HG03558 (cell line): Measurements from ENCODE around the gene ERCC6.

Experiments
- ATAC-seq: cut with Tn5 transposase; IDR thresholded peaks from one replicate; pipeline ENCODE4 v1.9.1; 2021; ENCODE audit warnings: moderate number of reproducible peaks; ENCODE audit not compliant: unreplicated experiment; ENCODE audit errors: extremely low read depth

Gene ERCC6

DNA sequence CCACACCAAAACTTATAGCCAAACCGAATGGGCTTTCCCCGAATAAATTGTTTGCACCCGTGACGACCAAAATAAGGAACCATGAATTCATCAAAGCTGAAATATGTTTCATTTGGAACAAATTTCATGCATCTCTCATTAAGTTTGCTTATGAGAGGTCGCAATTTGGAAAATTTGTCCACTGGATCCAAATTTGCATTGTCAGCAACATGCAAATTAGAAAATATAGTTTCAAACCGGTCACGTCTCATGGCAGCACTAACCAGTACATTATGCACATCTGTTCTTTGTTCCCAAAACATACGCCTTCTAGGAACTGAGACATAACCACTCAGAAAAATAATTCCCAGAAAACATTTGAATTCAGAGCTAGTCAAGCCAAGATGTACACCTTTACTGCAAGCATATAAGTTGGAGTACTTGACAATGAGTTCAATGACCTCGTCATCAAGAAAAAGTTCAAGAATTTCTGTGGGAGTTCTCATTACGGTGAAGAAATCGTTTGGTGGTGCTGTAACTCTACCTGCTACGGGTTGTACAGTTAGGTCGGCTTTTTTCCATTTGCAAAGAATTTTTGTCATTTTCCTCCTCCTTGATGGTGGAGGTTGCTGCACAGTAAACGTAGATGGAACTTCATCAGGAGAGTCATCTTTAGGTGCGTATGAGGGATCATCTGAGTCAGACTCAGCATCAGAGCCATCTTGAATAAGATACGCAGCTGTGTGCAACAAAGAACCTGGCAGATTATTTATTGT is 22.5 kb downstream of the ERCC6 start:
- no peak for ATAC-seq

DNA sequence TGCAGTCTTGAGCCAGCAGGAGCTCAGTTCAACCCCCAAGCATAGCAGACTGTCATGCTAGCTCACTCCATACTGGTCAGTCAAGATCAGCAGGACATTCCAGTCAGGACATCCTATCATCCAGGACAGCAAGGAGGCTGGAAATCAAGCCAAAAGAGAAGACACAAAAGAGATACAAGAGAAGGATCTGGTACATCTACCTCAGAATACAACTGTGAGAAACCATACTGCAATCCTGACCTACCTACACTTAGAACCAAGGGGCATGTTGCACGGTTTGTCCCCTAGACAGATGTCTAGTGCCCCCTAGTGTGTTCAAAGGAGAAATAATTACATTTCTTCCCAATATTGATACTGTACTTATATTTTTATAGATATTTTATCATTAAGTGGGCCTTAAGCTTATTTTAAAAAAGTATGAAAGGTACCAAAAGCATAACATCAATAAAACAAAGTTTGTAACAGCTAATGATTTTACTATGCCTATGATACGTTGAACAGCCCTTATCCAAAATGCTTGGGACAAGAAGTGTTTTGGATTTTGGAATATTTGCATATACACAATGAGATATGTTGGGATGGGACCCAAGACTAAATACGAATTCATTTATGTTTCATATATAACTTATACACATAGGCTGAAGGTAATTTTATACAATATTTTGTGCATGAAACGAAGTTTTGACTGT is 26.7 kb downstream of the ERCC6 start:
- ATAC-seq: no peak

DNA sequence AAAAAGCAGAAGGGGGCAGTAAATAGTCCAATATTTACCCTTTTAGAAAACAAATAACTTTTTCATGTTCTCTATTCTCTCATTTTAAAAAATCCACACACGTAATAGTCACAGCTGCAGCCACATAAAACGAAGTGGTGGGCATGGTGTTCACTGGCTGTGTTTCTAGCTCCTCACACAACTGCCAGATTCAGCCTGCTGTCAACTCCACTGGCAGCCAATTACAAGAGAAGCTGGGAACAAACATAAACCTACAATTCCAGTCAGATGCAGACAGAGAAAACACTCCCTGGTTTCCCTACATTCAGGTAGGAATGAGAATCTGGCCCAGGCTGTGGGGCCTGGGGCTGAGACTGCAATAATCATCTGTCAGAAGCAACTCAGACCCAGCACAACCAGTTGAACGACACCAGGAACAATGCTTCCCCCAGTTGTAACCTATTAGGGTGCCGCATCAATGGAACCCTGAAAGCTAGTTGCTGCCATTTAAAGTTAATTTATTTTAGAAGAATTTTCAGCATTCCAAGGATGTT is 29.1 kb downstream of the ERCC6 start:
- no peak for ATAC-seq

DNA sequence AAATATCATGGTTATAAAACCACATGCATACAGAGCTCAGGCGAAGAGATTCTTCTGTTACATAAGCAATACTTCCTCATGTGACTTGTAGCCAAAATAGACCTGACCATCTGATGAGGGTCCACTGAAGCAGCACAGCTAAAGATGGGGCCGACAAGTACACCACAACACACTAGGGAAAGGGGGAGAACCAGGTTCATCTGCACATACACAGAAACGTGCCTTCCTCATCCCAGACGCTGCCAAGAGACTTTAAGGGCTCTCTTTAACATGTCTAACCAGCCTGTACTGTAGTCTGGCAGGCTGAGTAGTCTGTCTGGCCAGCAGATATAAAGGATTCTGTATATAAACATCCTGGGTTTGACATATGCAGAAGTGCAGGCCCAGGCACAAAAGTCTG is 30.3 kb downstream of the ERCC6 start:
- no peak for ATAC-seq

DNA sequence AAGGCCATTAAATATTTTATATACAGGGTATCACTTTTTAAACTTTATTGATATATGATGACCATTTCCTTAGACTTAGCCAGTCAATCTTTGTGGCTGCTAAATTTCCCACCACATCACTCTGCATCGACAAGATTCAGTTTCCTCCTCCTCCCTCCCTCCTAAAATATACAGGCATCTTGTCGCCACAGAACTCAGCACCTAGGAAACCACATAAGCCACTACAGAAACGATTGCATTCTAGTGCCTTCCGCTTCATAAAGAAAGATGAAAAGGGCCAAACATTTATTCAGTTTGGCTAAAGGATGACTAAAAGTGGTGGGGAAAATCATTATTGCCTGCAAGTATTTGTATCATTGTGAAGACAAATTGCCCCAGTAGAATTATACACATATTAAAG is 30.7 kb downstream of the ERCC6 start:
- ATAC-seq: no peak

DNA sequence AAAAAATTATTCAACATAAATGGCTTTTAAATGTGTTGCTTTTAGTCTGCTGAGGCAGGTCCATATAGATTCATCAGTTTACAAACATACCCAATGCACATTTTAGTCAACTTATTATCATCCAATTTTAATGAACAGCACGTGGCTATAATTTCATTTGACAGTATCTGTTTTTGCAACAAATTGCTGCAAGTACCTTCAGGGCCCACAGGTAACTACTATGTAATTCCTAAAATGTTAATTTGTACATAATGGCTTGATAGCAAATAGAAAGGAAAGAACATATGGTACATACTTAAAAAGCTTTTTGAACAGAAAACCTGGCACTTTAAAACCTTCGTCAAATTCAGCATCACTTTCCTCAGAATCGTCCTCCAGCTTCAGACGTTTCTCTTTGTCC is 33.3 kb downstream of the ERCC6 start:
- ATAC-seq: no peak

DNA sequence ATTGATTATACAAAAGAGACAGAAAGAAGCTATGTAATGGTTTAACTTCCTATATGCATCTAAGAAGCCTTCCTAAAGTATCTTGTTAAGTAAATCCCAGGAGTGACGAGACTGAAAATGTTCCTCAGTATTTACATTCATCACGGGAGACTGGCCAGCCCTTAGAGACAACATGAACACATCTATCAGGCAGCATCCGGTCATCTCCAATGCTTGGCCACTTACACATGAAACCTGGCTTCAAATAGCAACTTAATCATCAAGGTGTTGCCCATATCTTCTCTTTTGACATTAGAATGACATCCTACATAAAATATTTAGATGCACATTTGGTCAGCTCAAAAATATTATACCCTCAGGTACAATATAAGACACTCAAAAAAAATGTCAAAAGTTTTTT is 33.8 kb downstream of the ERCC6 start:
- ATAC-seq: no peak

DNA sequence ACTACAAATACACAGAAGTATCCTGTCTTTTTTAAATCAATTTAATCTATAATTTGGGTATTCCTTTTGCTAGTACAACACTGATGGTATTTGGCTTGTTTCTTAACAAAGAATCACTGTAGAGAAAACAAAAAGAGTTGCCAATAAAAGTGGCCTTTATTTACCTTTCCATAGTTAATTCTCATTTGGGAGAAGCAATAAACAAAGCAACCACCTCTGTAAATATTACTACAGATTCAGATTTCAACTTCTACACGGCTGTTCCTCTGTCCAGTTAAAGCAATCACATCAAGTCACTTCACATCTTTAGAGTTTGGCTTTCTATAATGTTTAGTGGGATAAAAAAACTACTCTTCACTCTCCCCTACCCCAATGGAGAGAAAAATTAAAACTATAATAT is 34.4 kb downstream of the ERCC6 start:
- ATAC-seq: no peak

DNA sequence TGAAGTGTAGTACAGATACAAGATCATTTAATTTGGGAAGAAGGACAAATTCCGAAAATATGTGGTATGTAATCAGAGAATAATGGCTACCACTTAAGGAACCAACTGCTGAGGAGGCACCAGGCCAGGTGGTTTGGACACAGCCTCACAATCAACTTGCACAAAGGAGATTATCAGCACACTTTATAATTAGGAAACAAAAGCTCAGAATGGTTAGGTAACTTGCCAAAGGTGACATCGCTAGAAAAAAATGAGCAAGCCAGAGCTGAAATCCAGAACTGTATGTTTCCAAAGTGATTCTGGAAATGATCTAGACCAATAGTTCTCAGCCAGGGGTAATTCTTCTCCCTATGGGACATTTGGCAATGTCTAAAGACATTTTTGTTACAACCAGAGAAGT is 36.6 kb downstream of the ERCC6 start:
- no peak for ATAC-seq

DNA sequence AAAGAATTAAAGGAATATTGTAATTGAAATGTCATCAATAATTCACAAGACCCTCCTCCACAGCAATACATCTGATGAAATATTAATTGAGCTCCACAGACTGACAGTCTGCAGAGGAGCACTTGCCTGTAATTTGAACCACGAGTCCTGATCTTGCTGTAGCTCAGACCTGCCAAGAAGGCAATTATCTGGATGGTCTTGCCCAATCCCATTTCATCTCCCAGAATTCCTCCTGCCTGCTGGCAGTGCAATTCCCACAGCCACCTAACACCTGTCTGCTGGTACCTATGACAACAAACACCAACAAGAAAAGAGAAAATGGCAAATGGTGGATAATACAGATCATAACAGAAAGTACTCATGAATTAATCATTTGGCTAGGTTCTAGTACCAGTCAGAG is 38.5 kb downstream of the ERCC6 start:
- ATAC-seq: no peak

DNA sequence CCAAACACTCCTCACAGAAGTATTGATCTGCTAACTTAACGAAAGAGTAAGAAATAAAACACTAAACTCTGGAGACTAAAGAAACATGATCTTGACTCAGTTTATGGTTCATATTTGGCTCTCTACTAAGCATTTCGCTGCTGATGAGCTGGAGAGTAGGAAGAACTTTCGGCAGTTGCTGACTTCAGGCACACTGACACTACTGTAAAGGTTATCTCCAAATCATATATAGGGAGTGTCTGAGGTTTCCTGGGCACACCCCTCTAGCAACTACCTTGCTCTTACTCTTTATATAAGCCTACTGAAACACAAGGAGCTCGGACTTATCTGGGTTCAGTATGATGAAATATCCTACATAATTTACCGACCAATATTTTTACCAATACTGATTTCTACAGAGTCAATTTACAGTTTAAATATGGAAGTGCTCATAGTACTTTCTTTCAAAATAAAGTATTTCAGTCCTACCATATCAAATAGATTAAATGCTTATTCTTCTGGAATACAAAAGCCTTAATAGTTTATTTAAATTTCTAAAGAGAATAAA is 39.5 kb downstream of the ERCC6 start:
- no peak for ATAC-seq

DNA sequence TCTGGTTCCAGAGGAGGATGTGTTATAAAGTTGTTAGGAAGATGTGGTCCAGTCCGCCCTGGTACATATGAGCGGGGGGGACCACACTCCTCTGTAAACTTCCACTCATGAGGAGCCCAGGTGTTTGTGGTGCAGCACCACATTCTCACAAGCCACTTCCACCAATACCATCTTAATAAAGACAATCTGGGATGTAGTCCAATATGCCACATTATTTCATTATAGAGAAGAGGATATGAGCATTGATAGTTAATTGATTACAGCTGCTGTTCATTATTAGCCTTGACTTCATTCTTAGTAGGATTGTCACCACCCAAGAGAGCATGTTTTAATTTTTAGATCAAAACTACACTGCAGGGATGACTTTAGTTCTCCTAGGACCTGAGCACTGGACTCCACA is 40.5 kb downstream of the ERCC6 start:
- ATAC-seq: no peak

DNA sequence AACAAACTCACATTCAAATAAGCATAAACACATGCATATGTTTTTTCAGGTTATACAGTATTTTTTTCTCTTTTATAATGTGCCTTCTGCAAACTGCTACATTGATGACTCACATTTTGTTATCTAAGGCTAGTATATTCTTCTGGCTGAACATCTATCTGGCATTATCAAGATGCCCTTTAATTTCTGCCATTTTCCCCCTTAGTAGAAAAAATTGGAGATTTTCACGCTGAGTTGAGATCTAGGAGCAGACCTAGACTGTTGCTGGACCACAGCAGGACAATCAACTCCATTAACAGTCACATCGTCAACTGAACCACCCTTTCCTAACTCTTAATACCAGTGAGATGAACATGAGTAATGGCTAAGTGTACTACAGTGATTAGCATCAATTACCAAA is 41.6 kb downstream of the ERCC6 start:
- ATAC-seq: no peak

DNA sequence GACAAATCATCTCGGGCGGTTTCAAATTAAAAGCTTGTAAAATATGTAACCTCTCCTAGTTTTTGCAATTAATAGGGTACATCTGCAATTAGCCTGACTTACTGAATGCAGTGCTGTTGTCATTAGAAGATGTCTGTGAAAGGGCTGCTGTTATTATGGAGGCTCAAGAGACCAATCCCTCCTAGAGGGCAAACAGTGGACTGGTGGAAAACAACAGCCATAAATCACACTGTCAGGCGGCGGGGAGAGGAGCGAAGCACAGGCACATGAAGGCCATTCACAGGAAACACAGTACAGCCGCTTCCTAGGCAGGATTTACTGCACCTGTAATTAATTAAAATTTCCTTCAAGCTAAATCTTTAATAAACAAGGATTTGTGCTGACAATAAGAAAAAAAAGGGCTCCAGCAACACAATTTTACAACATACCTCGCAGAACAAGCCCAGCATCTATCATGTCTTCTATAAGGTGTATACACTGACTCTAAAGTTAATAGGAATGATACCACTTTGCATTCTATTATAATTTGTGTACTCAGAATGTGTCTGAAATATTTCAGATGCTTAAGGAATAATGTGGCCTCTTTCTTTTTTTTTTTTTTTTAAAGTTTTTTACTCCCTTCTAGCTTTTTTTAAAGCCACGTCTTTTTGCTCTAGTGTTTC is 50.7 kb downstream of the ERCC6 start:
- no peak for ATAC-seq

DNA sequence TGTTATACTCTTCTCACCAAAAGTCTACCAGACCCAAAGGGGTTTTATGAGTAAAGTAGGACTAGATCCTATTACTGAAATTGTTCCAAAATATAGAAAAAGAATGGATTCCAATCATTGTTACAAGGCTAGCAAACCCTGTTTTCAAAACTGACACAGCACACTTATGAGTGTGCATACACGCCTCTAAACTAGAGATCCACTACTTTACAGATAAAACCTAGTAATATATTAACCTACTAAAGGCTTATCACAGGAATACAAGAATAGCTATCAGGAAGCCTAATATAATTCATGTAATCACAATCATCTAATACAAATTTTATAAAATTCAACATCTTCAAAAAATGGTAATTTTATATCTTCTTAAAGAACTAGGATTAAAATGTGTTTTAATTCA is 52.2 kb downstream of the ERCC6 start:
- no peak for ATAC-seq

DNA sequence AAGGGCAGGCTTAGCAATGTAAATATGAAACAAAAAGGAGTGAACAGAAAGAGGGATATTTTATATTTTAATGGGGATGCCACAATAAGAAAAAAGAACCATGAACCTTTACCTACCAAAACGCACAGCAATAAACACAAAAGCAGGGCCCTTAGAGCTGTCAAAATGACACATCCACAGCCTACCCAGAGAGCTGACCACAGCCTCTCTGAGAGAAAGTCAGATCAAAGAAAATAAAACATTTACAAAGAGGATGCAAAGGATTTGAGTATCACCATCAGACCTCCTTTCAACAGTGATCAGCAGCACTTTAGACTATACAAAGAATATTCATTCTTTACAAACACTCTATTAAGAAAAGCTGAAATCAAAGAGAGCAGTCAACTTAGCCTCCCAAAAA is 52.9 kb downstream of the ERCC6 start:
- ATAC-seq: no peak

DNA sequence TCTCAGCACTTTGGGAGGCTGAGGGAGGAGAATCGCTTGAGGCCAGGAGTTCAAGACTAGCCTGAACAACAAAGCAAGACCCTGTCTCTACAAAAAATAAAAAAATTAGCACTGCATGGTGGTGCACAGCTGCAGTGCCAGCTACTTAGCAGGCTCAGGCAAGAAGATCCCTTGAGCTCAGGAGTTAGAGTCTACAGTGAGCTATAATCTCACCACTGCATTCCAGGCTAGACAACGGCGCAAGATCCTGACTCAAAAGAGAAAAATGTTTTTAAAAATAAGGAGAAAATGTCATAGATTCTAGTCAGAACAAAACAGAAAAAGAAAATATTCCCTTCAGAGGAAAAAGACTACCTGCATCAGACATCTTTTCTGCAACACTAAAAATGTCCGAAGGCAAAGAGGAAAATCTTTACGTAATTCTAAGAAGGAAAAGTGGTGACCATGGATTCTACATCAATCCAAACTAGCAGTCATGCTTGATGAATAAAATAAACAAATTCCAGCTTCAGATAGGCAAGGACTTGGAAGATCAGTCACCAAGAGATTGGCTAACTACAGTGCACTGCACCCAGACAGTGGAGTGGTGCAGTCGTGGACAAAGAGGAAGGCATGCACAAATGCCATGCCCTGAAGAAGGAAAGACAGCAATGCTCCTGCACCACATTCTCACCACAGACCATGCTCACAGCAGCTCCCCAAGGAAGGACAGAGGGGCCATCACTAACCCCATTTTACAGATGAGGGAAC is 54.3 kb downstream of the ERCC6 start:
- no peak for ATAC-seq

DNA sequence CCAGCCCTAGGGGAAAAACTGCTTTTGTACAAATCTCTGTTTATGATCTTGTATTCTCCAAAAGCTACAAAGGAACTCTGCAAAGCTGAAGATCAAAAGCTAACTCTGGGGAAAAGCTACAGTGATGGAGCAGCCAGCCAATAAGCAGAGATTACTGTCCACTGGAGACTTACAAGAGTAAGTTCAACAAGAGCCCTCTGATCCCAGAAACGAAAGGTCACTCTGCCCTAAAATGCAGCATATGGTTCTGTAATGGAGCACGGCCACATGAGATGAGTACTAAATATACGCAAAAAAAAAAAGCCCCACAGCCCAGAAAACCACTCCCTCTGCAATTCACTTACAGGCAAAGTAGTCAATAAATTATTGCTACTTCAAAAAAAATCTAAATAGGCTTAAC is 60.1 kb downstream of the ERCC6 start:
- no peak for ATAC-seq

DNA sequence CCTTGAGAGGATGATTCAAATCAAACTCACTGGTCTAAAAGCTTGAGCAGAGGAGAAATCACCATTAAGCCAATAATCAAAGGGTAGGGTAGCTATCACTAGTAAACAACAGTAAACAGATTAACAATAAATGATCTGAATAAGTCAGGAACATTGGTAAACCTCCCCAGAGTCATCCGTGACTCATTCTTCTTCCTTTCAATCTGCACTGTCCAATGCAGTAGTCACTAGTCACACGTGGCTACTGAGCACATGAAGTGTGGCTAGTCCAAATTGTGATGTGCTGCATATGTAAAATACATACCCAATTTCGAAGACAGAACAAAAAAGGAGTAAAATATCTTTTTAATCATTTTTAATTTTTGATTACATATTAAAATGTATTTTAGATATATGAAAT is 64.0 kb downstream of the ERCC6 start:
- ATAC-seq: no peak

DNA sequence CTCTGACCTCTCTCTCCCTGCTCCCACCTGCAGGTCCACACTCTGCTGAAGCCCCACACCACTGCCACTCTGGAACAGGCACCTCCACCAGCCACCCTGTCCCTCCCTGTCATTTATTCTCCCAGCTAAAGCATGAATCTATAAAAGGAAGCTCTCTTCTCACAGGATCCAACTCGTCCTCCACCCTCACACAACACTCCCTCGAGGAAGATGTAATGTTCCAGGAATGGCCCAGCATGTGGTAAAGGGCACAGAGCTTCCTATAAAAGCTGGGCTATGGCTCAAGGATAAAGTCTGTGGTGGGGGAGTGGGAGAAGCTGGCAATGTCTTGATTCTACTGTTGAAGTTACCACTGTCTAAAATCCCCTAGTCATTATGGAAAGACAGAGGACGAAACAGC is 67.4 kb downstream of the ERCC6 start:
- no peak for ATAC-seq
